Suprapubic skin (tissue), 4 donors: ENCODE measurements around the gene APOBEC3C. TPM values are rescaled to one million over a fixed set of nuclear protein-coding genes. Genes with fewer than 3 reads are reported as not detected.
A peak's percentile ranks its signal among the peaks of the same experiment; 100 is the strongest.
"Not testable (repeated sequence)": the region's sequence is repeated elsewhere in the genome, so short reads cannot be mapped to it uniquely, and the experiment has no call there.

Experiments used
- DNase-seq, 2 donors: peaks; one replicate each; pipeline ENCODE4 v3.0.0-alpha.2; 2019; ENCODE audit warnings: low spot score in 2 of 2
- H3K27ac ChIP-seq: fragments of 200-600 bp; sonication (generic); one replicate; pipeline ENCODE4 v1.5.1; 2019
- H3K27me3 ChIP-seq: fragments of 200-600 bp; sonication (generic); one replicate; pipeline ENCODE4 v1.5.1; 2019
- H3K36me3 ChIP-seq: fragments of 200-600 bp; sonication (generic); one replicate; pipeline ENCODE4 v1.5.1; 2019
- H3K4me1 ChIP-seq: fragments of 200-600 bp; sonication (generic); one replicate; pipeline ENCODE4 v1.5.1; 2019
- H3K4me3 ChIP-seq: fragments of 200-600 bp; sonication (generic); one replicate; pipeline ENCODE4 v1.5.1; 2019; ENCODE audit warnings: mild to moderate bottlenecking
- H3K9me3 ChIP-seq: fragments of 200-600 bp; sonication (generic); one replicate; pipeline ENCODE4 v1.5.1; 2019
- EP300 ChIP-seq: sonication (generic); formaldehyde crosslinking; IDR thresholded peaks from one replicate; pipeline ENCODE4 v1.6.1; 2017; ENCODE audit warnings: antibody characterized with exemption
- POLR2A ChIP-seq, 2 donors: fragments of 450-650 bp; IDR thresholded peaks; one replicate each; pipeline ENCODE4 v1.6.1; 2017; ENCODE audit warnings: antibody characterized with exemption in 2 of 2, mild to moderate bottlenecking in 2 of 2, moderate library complexity in 2 of 2
- POLR2AphosphoS5 ChIP-seq, 3 donors: sonication (generic); formaldehyde crosslinking; IDR thresholded peaks; one replicate each; pipeline ENCODE4 v1.6.1; 2017; ENCODE audit warnings: antibody characterized with exemption in 3 of 3
- WGBS: methylation state at CpG from one replicate; pipeline ENCODE4 v1.1.5; 2018; 5-methylcytosine and 5-hydroxymethylcytosine counted together
- total RNA-seq, 4 donors: library from RNA; depleted of rRNA; stranded (reverse); fragments of >200 nt; gene quantifications; one replicate each; pipeline ENCODE4 v1.1.0, GENCODE V29; 2016
- TF ChIP-seq, protein P1 (sequence below), 2 donors: fragments of 200-600 bp in 1 of 2; fragments of 450-650 bp in 1 of 2; sonication (generic) in 1 of 2; IDR thresholded peaks; one replicate each; pipeline ENCODE4 v1.5.1; 2016 to 2019; ENCODE audit warnings: antibody characterized with exemption in 2 of 2, mild to moderate bottlenecking in 1 of 2, moderate library complexity in 1 of 2

APOBEC3C gene
- total RNA-seq, 4 donors from 2014 or later: 6.6 to 10.5 (median 7.8) TPM

DNA sequence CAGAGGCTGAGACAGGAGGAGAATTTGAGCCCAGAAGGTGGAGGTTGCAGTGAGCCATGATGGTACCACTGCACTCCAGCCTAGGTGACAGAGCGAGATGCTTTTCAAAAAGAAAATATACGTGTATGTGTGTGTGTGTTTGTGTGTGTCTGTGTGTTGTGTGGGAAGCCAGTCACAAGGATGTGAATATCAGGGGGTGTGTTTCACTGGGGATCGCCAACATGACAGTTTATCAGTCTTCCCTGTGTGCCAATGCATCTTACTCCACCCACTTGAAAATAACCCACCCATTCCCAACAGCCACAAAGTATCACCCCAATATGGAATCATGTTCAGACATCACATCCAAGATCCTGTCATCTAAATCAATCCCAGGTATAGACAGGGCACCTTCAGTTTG, 42.3 kb upstream of the APOBEC3C start:
- no peaks in the 10 kb centered on the region for H3K9me3 ChIP-seq
- DNase-seq: no peak
- no peaks in the 10 kb centered on the region for H3K4me1 ChIP-seq

DNA sequence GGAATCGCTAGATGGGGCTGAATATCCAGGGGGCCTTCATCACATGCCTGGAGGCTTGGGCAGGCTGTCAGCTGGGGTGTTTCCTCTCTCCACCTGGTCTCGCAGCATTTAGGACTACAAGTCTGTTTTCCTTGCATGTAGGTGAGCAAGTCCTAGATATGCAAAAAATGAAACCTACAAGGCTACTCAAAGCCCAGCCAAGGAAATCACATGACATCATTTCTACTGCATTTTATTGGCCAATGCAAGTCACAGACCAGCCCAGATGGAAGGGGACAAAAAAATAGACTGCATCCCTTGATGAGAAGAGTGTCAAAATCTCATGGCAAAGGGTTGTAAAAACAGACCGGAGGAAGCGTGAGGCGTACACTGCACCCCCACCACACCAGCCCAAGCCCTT, 41.5 kb upstream of the APOBEC3C start:
- WGBS: no CpG with 5 or more reads among the region's 5 CpGs
- H3K27ac ChIP-seq: no peak overlapping the region
- H3K9me3 ChIP-seq: no peaks in the 10 kb centered on the region
- no peaks in the 10 kb centered on the region for H3K36me3 ChIP-seq
- H3K27me3 ChIP-seq: no peaks in the 10 kb centered on the region
- no peak for DNase-seq
- no peak overlapping the region for H3K4me3 ChIP-seq
- TF ChIP-seq EP300: no peak
- TF ChIP-seq POLR2A (IDR thresholded peaks at IDR 0.05): no peak
- TF ChIP-seq, protein P1, sequence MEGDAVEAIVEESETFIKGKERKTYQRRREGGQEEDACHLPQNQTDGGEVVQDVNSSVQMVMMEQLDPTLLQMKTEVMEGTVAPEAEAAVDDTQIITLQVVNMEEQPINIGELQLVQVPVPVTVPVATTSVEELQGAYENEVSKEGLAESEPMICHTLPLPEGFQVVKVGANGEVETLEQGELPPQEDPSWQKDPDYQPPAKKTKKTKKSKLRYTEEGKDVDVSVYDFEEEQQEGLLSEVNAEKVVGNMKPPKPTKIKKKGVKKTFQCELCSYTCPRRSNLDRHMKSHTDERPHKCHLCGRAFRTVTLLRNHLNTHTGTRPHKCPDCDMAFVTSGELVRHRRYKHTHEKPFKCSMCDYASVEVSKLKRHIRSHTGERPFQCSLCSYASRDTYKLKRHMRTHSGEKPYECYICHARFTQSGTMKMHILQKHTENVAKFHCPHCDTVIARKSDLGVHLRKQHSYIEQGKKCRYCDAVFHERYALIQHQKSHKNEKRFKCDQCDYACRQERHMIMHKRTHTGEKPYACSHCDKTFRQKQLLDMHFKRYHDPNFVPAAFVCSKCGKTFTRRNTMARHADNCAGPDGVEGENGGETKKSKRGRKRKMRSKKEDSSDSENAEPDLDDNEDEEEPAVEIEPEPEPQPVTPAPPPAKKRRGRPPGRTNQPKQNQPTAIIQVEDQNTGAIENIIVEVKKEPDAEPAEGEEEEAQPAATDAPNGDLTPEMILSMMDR (IDR thresholded peaks at IDR 0.05): no peak
- no peak for TF ChIP-seq POLR2AphosphoS5 (IDR thresholded peaks at IDR 0.05)
- no peaks in the 10 kb centered on the region for H3K4me1 ChIP-seq

More for the DNA sequence above, 42.3 kb upstream of the APOBEC3C start:
- Histone ChIP-seq H3K27me3 (no peaks in the 10 kb centered on the region), H3K36me3 (no peaks in the 10 kb centered on the region), H3K4me3 (no peak overlapping the region), H3K27ac (no peak overlapping the region)
- no peak for TF ChIP-seq EP300
- no peak for TF ChIP-seq POLR2A (IDR thresholded peaks at IDR 0.05)
- TF ChIP-seq POLR2AphosphoS5 (IDR thresholded peaks at IDR 0.05): no peak
- TF ChIP-seq, protein P1 (IDR thresholded peaks at IDR 0.05): no peak
- no CpG with 5 or more reads among the region's 3 CpGs for WGBS

DNA sequence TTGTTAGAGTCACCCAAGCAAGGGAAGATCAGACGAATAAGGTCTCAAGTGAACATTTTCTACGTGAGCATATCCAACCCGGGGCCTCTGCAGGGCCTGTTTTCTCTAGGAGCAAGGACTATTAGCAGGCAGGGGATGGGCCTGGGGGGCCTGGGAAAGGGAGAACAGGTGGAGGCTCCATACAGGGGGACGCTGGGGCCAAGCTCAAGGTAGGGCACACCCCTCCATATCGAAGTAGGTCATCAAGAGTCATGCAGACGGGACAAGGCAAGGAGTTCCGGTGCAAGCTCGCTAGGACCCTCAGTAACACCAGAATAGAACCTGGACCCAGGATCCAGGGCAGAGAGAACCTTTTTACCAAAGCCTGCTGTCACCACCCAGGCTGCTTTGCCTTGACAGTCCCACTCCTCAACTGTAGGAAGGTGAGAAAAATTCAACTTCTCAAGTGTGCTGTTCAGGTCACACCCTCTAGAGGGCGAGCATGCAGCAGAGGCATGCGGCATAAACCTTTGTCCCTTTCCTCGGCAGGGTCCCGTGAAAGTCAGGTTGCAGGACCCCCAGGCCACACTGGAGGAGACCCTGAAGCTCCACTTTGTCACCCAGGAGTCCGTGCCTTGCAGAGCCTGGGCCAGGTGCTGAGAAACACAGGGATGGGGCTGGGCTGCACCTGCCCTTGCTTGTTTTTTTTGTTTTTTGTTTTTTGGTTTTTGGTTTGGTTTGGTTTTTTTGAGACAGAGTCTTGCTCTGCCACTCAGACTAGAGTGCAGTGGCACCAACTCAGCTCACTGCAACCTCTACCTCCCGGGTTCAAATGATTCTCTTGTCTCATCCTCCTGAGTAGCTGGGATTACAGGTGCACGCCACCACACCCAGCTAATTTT, 40.5 kb upstream of the APOBEC3C start:
- DNase-seq: no peak
- no peaks in the 10 kb centered on the region for H3K27me3 ChIP-seq
- no peak overlapping the region for H3K4me3 ChIP-seq
- TF ChIP-seq, protein P1 (IDR thresholded peaks at IDR 0.05): peak in 1 of 2 donors; percentile 79
- no peak for TF ChIP-seq POLR2A (IDR thresholded peaks at IDR 0.05)
- no peak for TF ChIP-seq POLR2AphosphoS5 (IDR thresholded peaks at IDR 0.05)
- TF ChIP-seq EP300: no peak
- no peak overlapping the region for H3K27ac ChIP-seq
- no peaks in the 10 kb centered on the region for H3K4me1 ChIP-seq
- WGBS: no CpG with 5 or more reads among the region's 15 CpGs
- H3K9me3 ChIP-seq: no peaks in the 10 kb centered on the region
- H3K36me3 ChIP-seq: no peaks in the 10 kb centered on the region

DNA sequence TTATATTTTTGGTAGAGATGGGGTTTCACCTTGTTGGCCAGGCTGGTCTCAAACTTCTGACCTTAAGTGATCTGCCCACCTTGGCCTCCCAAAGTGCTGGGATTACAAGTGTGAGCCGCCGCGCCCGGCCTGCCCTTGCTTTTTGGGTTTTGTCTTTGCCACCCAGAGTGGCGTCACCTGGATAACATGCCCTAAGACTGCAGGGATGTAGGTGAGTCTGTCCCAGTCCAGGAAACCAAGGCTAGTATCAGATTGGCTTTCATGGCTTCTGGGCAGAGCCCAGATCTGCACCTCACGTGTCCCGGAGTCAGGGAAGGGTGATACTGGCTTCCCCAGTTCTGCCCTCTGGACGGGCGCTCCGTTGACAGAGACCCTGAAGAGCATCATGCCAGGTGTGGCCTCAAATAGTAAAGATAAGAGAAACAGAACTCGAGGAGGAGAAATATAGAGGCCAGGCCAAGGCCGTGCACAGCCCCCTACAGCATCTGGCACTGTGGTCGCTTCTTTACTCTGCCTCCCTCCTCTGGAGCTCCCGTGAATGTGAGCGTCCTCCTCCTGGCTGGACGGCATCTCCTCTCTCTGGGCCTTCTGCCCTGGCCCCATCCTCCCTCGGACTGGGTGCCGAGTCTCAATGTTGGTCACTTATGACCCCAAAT, 39.8 kb upstream of the APOBEC3C start:
- no peak overlapping the region for H3K27ac ChIP-seq
- WGBS: no CpG with 5 or more reads among the region's 18 CpGs
- TF ChIP-seq POLR2A (IDR thresholded peaks at IDR 0.05): no peak
- no peak for TF ChIP-seq POLR2AphosphoS5 (IDR thresholded peaks at IDR 0.05)
- TF ChIP-seq EP300: no peak

DNA sequence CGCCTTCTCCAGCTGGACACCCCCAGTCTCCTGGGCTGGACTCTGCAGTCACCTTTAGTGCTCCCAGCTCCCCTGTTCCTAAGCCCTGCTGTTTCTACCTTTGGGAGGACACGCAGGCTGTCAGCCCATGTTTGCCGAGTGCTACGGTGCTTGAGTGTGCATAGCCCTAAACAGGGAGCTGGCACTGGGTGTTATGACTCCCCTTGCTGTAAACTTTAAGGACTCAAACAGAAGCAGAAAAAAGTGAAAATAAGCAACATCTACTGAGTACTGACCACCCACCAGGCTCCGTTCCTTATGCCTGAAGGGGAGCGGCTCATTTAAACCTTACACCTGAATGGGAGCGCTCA, 39.3 kb upstream of the APOBEC3C start:
- no peak for DNase-seq
- H3K9me3 ChIP-seq: no peaks in the 10 kb centered on the region

More for the DNA sequence above, 39.8 kb upstream of the APOBEC3C start:
- no peak for DNase-seq
- Histone ChIP-seq H3K4me1 (no peaks in the 10 kb centered on the region), H3K9me3 (no peaks in the 10 kb centered on the region), H3K36me3 (no peaks in the 10 kb centered on the region), H3K4me3 (no peak overlapping the region), H3K27me3 (no peaks in the 10 kb centered on the region)

DNA sequence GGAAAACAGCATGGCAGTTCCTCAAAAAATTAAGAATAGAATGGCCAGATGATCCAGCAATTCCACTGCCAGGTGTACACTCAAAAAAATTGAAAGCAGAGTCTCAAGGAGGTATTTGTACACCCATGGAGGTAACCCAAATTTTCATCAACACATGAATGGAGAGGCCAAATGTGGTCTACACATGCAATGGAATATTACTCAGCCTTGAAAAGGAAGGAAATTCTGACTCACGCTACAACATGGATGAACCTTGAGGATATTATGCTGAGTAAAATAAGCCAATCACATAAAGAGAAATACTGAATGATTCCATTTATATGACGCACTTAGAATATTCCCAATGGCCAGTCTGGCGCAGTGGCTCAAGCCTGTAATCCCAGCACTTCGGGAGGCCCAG, 36.8 kb upstream of the APOBEC3C start:
- H3K27ac ChIP-seq, H3K36me3 ChIP-seq, H3K4me3 ChIP-seq, H3K27me3 ChIP-seq, H3K9me3 ChIP-seq, DNase-seq: not testable (repeated sequence)
- H3K4me1 ChIP-seq: peaks cover 17% of the 10 kb centered on the region
- WGBS: no CpG with 5 or more reads among the region's 4 CpGs

More for the DNA sequence above, 39.3 kb upstream of the APOBEC3C start:
- Histone ChIP-seq H3K27me3 (no peaks in the 10 kb centered on the region), H3K27ac (no peak overlapping the region), H3K4me3 (no peak overlapping the region), H3K36me3 (no peaks in the 10 kb centered on the region), H3K4me1 (no peaks in the 10 kb centered on the region)
- no CpG with 5 or more reads among the region's 7 CpGs for WGBS
- no peak for TF ChIP-seq POLR2A (IDR thresholded peaks at IDR 0.05)
- no peak for TF ChIP-seq POLR2AphosphoS5 (IDR thresholded peaks at IDR 0.05)
- no peak for TF ChIP-seq EP300
- TF ChIP-seq, protein P1 (IDR thresholded peaks at IDR 0.05): no peak

DNA sequence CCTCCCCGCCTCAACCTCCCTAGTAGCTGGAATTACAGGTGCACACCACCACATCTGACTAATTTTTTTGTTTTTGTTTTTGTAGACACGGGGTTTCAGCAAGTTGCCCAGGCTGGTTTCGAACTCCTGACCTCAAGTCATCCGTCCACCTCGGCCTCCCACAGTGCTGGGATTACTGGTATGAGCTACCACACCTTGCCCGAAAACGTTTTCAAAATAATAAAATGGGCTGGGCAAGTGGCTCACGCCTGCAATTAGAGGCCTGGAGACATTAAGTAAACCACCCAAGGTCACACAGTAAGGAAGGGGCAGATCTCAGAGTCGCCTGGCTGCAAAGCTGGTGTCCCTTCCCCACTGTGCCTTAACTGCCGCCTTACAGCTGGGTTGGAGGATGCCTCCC, 33.5 kb upstream of the APOBEC3C start:
- not testable (repeated sequence) for H3K4me3 ChIP-seq, H3K36me3 ChIP-seq, H3K27me3 ChIP-seq, DNase-seq, H3K27ac ChIP-seq, H3K9me3 ChIP-seq
- no CpG with 5 or more reads among the region's 10 CpGs for WGBS
- H3K4me1 ChIP-seq: peaks cover 25% of the 10 kb centered on the region
